ENCODE data around the gene TTC14. TPM values are rescaled to one million over a fixed set of nuclear protein-coding genes. Genes with fewer than 3 reads are reported as not detected.

TTC14 gene
- total and polyA plus RNA-seq, 9 of the 15 experiments (the other 6 are each of a cell fraction or from before 2014, with no cell fraction given), result 10.0 to 61.9 (median 27.0) TPM

DNA sequence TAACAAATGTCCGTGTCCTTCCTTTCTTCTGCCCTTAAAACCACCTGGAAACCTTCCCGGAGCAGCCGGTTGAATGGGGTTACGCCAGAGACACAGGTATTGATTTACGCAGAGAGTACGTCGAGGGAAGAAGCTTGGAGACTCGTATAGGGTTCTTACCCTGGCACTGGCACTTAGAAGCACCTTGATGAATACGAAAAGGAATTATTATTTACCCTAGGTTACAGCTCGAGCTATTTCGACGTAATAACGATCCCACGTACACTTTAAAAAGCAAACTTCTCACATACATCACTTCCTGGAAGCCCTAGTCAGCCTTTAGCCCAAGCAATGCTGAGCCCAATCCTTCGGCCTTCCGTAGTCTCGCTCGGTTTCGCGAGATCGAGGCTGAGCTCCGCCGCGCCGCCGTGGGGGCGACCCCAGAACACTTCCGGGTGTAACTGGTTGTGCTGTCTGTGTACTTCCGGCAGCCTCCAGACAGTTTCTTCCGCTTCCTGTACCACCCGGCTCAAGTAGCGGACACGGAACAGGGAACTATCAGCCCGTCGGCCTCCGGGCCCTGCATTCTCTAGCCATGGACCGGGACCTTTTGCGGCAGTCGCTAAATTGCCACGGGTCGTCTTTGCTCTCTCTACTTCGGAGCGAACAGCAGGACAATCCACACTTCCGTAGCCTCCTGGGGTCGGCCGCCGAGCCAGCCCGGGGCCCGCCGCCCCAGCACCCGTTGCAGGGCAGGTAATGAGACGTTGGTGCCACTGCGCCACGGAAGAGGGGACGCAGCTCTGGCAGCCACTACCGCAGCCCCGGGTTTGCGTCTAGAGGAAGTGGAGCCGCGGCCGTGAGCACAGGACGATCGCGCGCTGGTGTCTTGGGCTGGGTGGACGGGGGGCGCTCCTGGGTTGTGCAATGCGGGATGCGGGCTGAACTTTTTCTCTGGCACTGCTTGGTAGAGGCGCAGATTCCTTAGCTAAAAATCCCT lies at the start of gene TTC14 (continued):
- TF ChIP-seq KLF16 (IDR thresholded peaks at IDR 0.05), result 0 out of 2 replicates have a peak, but pooled peaks have one; percentile 44
- no peak for TF ChIP-seq SPI1 (IDR thresholded peaks at IDR 0.05; ENCODE audit: borderline replicate concordance, low read depth, low read length)
- TF ChIP-seq RB1 (IDR thresholded peaks at IDR 0.05; ENCODE audit: low read depth), result peak; percentile 37; the same call in 1 of the 2 replicates
- no peak for TF ChIP-seq ZNF551 (CRISPR knock-in tag; IDR thresholded peaks at IDR 0.05)
- TF ChIP-seq ZFP30 (CRISPR knock-in tag; IDR thresholded peaks at IDR 0.05; ENCODE audit: borderline replicate concordance), result no peak
- TF ChIP-seq GABPA (tag; conservative IDR thresholded peaks at IDR 0.05; ENCODE audit: low read depth), result peak; percentile 99
- no peak for TF ChIP-seq E2F4 (CRISPR knock-in tag; IDR thresholded peaks at IDR 0.05; ENCODE audit: low read depth)
- TF ChIP-seq RBFOX2 (IDR thresholded peaks at IDR 0.05; ENCODE audit: low read depth, low read length), result peak; percentile 94
- no peak for TF ChIP-seq TARDBP (IDR thresholded peaks at IDR 0.05)
- TF ChIP-seq COPS2 (conservative IDR thresholded peaks at IDR 0.05), result no peak
- no peak for TF ChIP-seq ZNF311 (CRISPR knock-in tag; IDR thresholded peaks at IDR 0.05)
- peak; percentile 78; the same call in 1 of the 2 replicates for TF ChIP-seq ATF7 (IDR thresholded peaks at IDR 0.05)
- TF ChIP-seq, protein P1, sequence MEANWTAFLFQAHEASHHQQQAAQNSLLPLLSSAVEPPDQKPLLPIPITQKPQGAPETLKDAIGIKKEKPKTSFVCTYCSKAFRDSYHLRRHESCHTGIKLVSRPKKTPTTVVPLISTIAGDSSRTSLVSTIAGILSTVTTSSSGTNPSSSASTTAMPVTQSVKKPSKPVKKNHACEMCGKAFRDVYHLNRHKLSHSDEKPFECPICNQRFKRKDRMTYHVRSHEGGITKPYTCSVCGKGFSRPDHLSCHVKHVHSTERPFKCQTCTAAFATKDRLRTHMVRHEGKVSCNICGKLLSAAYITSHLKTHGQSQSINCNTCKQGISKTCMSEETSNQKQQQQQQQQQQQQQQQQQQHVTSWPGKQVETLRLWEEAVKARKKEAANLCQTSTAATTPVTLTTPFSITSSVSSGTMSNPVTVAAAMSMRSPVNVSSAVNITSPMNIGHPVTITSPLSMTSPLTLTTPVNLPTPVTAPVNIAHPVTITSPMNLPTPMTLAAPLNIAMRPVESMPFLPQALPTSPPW (CRISPR knock-in tag; IDR thresholded peaks at IDR 0.05), result peak; percentile 84
- TF ChIP-seq, protein P2, sequence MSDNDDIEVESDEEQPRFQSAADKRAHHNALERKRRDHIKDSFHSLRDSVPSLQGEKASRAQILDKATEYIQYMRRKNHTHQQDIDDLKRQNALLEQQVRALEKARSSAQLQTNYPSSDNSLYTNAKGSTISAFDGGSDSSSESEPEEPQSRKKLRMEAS (CRISPR knock-in tag; IDR thresholded peaks at IDR 0.05), result peak; percentile 39; the same call in 1 of the 2 replicates
- peak; percentile 97 for TF ChIP-seq NR2C1 (IDR thresholded peaks at IDR 0.05)
- TF ChIP-seq NR2C1 (tag; IDR thresholded peaks at IDR 0.05), result peak; percentile 99
- no peak for TF ChIP-seq ZNF778 (CRISPR knock-in tag; IDR thresholded peaks at IDR 0.05)
- no peak for TF ChIP-seq PTRF (tag; IDR thresholded peaks at IDR 0.05)
- TF ChIP-seq STAT6 (CRISPR knock-in tag; IDR thresholded peaks at IDR 0.05), result peak; percentile 60; the same call in 1 of the 2 replicates
- TF ChIP-seq, protein P3, sequence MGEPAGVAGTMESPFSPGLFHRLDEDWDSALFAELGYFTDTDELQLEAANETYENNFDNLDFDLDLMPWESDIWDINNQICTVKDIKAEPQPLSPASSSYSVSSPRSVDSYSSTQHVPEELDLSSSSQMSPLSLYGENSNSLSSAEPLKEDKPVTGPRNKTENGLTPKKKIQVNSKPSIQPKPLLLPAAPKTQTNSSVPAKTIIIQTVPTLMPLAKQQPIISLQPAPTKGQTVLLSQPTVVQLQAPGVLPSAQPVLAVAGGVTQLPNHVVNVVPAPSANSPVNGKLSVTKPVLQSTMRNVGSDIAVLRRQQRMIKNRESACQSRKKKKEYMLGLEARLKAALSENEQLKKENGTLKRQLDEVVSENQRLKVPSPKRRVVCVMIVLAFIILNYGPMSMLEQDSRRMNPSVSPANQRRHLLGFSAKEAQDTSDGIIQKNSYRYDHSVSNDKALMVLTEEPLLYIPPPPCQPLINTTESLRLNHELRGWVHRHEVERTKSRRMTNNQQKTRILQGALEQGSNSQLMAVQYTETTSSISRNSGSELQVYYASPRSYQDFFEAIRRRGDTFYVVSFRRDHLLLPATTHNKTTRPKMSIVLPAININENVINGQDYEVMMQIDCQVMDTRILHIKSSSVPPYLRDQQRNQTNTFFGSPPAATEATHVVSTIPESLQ (CRISPR knock-in tag; IDR thresholded peaks at IDR 0.05), result no peak; the same call in 1 of the 2 replicates

All from K562 (cell line).